ENCODE measurements around the gene SRRD.

Gene SRRD

GRCh38 chr22:26489447-26490036 is 5.9 kb downstream of the SRRD start:
- no peak for DNase-seq (ENCODE audit: low read depth)
- H3K4me3 ChIP-seq (ENCODE audit: control insufficient read depth, low read depth, low read length) = no peak overlapping the region
- no peak for TF ChIP-seq CTCF (conservative IDR thresholded peaks at IDR 0.05; ENCODE audit: control insufficient read depth, insufficient read depth, low read depth, low read length)

GRCh38 chr22:26492220-26492619 is 8.5 kb downstream of the SRRD start:
- DNase-seq (ENCODE audit: low read depth) = no peak
- no peak overlapping the region for H3K4me3 ChIP-seq (ENCODE audit: control insufficient read depth, low read depth, low read length)
- TF ChIP-seq CTCF (conservative IDR thresholded peaks at IDR 0.05; ENCODE audit: control insufficient read depth, insufficient read depth, low read depth, low read length) = no peak

DNA sequence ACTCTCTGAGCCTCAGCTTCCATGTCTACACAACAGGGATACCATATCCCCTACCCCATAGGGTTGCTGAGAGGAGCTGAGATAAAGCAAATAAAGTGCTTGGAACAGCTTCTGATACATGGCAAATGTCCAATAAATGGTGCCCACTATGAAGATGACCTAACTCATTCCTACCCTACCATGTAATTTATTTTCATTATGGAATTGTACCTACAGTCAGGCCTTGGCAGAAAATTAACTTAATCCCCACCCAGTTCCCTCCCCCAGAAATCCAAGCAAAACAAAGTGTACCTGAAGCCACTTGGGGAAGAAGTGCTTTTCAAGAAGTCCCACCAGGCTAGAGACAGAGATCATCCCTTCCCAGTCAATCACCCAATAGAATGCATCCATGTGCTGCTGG is 10.8 kb downstream of the SRRD start:
- no peak for DNase-seq (ENCODE audit: low read depth)
- no peak overlapping the region for H3K4me3 ChIP-seq (ENCODE audit: control insufficient read depth, low read depth, low read length)
- no peak for TF ChIP-seq CTCF (conservative IDR thresholded peaks at IDR 0.05; ENCODE audit: control insufficient read depth, insufficient read depth, low read depth, low read length)

DNA sequence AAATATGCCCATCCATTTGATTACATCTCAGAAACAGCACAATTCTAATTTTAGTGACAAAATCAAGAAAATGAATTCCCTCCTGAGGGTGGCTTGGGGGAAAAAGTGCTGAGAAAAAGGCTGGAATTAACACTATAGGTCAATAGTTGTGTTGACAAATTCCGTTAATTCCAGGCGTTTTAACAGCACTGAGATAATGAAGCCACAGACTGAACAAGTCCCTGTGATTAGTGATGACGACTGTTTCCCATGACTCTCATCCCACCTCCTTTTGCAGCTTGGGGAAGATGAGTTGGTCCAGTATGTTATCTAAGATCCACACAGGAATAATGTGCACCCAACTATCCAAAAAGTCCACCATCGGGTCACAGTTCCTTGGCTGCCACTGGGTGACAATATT is 12.8 kb downstream of the SRRD start:
- TF ChIP-seq CTCF (conservative IDR thresholded peaks at IDR 0.05; ENCODE audit: control insufficient read depth, insufficient read depth, low read depth, low read length) = no peak
- H3K4me3 ChIP-seq (ENCODE audit: control insufficient read depth, low read depth, low read length) = no peak overlapping the region
- no peak for DNase-seq (ENCODE audit: low read depth)

DNA sequence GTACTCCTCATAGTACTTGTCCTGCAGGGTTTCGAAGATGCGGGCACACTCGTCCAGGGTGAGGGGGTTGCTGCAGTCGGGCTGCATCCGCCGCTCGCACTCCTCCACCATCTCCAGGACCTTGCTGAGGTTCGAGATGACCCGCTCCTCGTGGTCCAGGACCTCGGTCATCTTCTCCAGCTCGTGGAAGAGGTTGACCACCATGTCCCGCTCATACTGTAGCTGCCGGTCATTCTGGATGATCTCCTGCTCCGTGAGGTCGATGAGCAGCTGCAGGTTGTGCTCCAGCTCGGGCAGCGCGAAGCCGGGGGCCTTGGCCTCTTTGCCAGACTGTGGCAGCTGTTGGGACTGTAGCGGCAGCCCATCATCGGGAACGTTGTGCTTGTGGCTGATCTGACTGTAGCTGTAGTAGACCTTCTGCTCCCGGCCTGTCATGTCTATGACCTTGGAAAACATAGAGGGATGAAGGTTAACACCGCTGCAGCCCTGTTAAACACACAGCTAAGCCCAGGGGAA is 15.6 kb downstream of the SRRD start:
- H3K4me3 ChIP-seq (ENCODE audit: control insufficient read depth, low read depth, low read length) = no peak overlapping the region
- DNase-seq (ENCODE audit: low read depth) = no peak
- TF ChIP-seq CTCF (conservative IDR thresholded peaks at IDR 0.05; ENCODE audit: control insufficient read depth, insufficient read depth, low read depth, low read length) = no peak

- no peak for DNase-seq (ENCODE audit: low read depth)
- no peak for TF ChIP-seq CTCF (conservative IDR thresholded peaks at IDR 0.05; ENCODE audit: control insufficient read depth, insufficient read depth, low read depth, low read length)
Observed at GRCh38 chr22:26501996-26502395, 18.3 kb downstream of the SRRD start.

More at GRCh38 chr22:26501996-26502395, 18.3 kb downstream of the SRRD start:
- no peak overlapping the region for H3K4me3 ChIP-seq (ENCODE audit: control insufficient read depth, low read depth, low read length)
